GM18951 (cell line): ENCODE measurements around the gene RPTOR.

Experiments used
- POLR2A ChIP-seq: IDR thresholded peaks from 4 replicates; pipeline ENCODE4 v1.6.1; 2011; ENCODE audit warnings: mild to moderate bottlenecking; ENCODE audit not compliant: insufficient read length, insufficient read depth; ENCODE audit errors: extremely low read depth
- in situ Hi-C: fragments of 300-500 bp; cut with MboI; formaldehyde crosslinking; loops from one replicate; pipeline ENCODE4 v1.12.0; 2022; ENCODE audit warnings: low sequenced_read_pairs, mixed read lengths, inconsistent platforms; ENCODE audit not compliant: unreplicated experiment

RPTOR gene

DNA sequence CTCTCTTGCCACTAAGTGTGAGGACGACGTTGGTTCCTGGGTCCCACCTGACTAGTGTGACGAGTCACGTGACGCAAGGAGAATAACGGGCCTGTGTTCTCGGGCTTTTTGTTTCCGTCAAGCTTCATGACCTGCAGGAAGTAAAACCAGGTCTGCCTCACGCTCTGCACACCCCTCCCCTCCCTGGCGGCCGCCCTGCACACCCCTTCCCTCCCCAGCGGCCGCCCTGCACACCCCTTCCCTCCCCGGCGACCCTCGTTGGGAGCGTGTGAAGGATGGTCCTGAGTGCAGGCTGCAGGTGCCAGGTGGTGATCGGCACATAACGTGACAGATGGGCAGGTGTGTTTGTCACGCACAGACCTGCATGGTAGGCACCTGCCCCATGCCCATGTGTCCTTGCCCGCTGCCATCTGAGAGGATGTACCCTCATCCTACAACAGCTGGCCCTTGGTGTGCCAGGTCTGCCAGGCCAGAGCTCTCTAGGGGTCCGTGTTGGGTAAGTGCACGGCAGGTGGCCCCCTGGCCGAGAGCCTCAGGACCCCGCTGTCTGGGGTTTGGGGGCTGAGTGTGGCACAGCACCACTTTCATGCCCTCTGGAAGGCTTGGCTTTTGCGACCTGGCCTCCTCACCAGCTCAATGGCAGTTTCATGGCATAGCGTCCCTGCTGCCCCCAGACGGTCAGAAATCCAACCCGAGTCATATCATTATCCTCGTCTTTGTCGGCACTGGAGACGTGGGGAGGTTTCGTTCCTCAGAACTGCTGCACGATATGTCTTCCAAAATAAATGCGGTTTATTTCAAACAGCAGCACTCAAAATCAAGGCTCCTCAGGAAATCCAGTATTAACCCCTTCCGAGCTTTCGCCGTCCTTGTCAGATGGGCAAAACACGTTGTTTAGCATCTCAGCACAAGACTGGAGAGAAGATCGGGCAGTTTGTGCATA is 255.2 kb downstream of the RPTOR start:
- in situ Hi-C loops = no loop called here
- no peak for TF ChIP-seq POLR2A

- in situ Hi-C loops = no loop called here
- no peak for TF ChIP-seq POLR2A
Observed at GRCh38 chr17:80800481-80801391, 256.1 kb downstream of the RPTOR start.

DNA sequence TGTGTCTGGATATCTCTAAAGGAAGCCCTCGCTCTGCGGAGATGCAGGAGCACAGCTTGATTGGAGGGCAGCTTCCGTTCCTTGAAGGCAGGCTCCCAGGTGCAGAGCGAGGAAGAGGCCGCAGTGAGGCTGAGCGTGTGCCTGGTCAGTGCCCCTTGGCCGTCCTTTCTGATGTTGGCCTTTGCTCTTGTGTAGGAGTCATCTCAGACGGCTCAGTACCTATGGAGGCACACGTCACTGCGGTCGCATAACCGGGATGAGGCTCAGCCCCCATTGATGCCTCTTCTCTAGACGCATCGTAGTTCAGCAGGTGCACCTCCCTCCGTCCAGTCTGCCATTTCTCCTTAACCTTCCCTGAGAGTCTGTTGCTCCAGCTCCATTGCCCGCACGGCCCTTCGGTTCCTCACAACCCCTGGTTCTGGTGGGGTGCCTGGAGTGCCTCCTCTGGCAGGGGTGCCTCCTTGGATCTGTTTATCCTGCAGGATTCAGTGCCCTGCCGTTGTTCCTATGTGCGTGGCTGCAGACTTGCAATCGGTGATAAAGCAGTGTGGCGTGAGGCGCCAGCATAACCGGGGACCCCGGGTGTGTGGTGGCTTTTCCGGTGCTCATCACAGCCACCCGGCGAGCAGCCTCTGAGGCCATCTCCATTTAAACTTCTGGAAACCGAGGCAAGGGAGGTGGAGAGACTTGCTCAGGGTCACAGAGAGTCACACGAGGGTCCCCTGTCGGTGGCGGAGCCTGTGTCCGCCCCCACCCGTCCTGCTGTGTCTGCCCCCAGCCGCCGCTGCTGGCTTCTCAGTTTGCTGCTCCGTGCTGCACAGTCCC is 258.2 kb downstream of the RPTOR start:
- no peak for TF ChIP-seq POLR2A
- in situ Hi-C loops = no loop called here

DNA sequence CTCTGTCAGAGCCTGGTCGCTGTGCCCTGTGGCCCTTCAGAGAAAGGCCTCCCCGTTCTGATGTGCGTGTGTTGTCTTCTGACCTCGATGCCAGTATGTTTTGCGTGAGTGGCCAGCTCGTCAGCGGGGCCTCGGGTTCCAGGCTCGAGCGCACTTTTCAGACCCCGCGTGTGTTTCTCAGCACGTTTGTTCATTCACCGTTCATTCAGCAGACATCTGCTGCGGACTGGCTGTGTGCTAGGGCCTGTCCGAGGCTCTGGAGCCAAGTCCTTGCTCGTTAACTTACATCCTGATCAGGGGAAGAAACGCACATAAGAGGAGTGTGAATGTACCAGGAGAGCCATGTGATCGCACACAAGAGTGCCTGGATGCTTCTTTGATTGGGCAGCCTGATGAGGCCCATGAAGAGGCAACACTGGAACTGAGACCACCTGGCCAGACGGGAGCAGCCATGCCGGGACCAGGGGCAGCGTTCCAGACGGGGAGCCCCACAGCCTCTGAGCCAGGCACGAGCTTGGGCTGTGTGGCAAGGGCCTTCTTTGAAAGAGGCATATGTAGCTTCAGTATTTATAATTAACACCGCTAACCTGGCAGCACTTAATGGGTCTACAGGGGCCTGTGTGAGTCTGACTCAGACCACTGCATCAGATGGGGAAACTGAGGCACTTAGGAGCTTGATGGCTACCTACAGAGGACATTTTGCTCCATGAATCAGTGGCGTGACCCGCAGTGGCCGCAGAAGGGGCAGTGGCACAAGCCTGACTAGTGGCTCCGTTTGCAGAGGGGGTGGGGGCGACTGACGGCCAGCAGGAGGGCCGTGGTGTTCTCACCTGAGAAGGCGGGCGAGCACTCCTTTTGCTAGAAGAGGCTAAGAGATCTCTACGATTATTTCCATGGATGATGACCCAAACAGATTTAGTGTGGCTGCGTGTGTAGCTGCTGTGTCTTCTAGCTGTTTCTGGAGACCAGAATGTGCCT is 259.1 kb downstream of the RPTOR start:
- no peak for TF ChIP-seq POLR2A
- in situ Hi-C loops = no loop called here

GRCh38 chr17:80804466-80804865 is 259.8 kb downstream of the RPTOR start:
- no peak for TF ChIP-seq POLR2A
- in situ Hi-C loops = no loop called here

GRCh38 chr17:80805032-80805751 is 260.6 kb downstream of the RPTOR start:
- TF ChIP-seq POLR2A = no peak
- in situ Hi-C loops = no loop called here

- in situ Hi-C loops = no loop called here
Observed at GRCh38 chr17:80807014-80807413, 262.4 kb downstream of the RPTOR start.

GRCh38 chr17:80807882-80808281 is 263.2 kb downstream of the RPTOR start:
- in situ Hi-C loops = no loop called here
- no peak for TF ChIP-seq POLR2A

More at GRCh38 chr17:80807014-80807413, 262.4 kb downstream of the RPTOR start:
- TF ChIP-seq POLR2A = no peak

- TF ChIP-seq POLR2A = no peak
- in situ Hi-C loops = no loop called here
Observed at GRCh38 chr17:80811181-80812105, 266.8 kb downstream of the RPTOR start.
